Measurements from ENCODE around the gene WDR87. TPM values are rescaled to one million over a fixed set of nuclear protein-coding genes. Genes with fewer than 3 reads are reported as not detected.
A peak's percentile ranks its signal among the peaks of the same experiment; 100 is the strongest.

The WDR87 gene
- total RNA-seq, 1 experiment from 2014 or later = not detected

GRCh38 chr19:37935341-37935740 is 28.9 kb upstream of the WDR87 start:
- no peak for DNase-seq (ENCODE audit: unreplicated experiment)
- no TSS peak for BruUV-seq (replicated peaks)
- POLR2A ChIA-PET = no interaction called here
- Mint-ChIP-seq H3K9me3 (ENCODE audit: unreplicated experiment) (no peaks in the 10 kb centered on the region), H3K4me1 (ENCODE audit: insufficient read depth, unreplicated experiment) (peaks cover 30% of the 10 kb centered on the region), H3K36me3 (ENCODE audit: insufficient read depth, unreplicated experiment) (peaks cover 7% of the 10 kb centered on the region), H3K27ac (ENCODE audit: low read depth, unreplicated experiment) (no peak overlapping the region), H3K27me3 (ENCODE audit: insufficient read depth, unreplicated experiment) (no peaks in the 10 kb centered on the region), H3K4me3 (ENCODE audit: unreplicated experiment) (no peak overlapping the region)
- CTCF ChIA-PET = no interaction called here
- TF ChIP-seq, protein P1, sequence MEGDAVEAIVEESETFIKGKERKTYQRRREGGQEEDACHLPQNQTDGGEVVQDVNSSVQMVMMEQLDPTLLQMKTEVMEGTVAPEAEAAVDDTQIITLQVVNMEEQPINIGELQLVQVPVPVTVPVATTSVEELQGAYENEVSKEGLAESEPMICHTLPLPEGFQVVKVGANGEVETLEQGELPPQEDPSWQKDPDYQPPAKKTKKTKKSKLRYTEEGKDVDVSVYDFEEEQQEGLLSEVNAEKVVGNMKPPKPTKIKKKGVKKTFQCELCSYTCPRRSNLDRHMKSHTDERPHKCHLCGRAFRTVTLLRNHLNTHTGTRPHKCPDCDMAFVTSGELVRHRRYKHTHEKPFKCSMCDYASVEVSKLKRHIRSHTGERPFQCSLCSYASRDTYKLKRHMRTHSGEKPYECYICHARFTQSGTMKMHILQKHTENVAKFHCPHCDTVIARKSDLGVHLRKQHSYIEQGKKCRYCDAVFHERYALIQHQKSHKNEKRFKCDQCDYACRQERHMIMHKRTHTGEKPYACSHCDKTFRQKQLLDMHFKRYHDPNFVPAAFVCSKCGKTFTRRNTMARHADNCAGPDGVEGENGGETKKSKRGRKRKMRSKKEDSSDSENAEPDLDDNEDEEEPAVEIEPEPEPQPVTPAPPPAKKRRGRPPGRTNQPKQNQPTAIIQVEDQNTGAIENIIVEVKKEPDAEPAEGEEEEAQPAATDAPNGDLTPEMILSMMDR (IDR thresholded peaks at IDR 0.05; ENCODE audit: unreplicated experiment) = no peak
- intact Hi-C loops (cut with micrococcal nuclease) = loop anchor here (10.0 kb wide), 1 partner anchor 59 kb away; no protein-coding TSS in a partner anchor

DNA sequence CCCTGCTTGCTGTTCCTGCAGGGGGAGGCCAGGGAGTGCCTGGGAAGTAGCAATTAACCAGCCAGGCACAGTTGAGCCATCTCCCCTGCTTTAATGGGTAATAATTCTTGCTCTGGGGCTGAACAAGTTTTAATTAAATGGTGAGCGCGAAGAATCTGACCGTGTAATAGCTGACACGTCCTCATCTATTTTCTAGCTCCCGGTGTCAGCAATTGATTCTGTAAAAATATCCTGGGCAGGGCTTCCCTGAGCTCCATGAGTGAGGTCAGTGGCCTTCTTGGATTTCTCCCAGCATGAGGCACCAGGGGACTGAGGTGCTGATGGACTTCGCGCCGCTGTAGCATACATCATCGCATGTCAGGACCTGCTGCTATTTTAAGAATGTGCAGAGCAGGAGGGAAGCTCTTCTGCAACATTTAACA is 27.6 kb upstream of the WDR87 start:
- CTCF ChIA-PET = interaction anchor here (0.6 to 2.9 kb wide), 4 partner anchors 7 to 26 kb away, joined by 3 to 18 read pairs (median 4); partner anchors contain the start of genes SIPA1L3 and WDR87
- Mint-ChIP-seq H3K27ac (ENCODE audit: low read depth, unreplicated experiment) (peak overlapping the region; percentile 94), H3K27me3 (ENCODE audit: insufficient read depth, unreplicated experiment) (no peaks in the 10 kb centered on the region), H3K36me3 (ENCODE audit: insufficient read depth, unreplicated experiment) (peaks cover 7% of the 10 kb centered on the region), H3K4me1 (ENCODE audit: insufficient read depth, unreplicated experiment) (peaks cover 30% of the 10 kb centered on the region), H3K9me3 (ENCODE audit: unreplicated experiment) (no peaks in the 10 kb centered on the region), H3K4me3 (ENCODE audit: unreplicated experiment) (peak overlapping the region; percentile 75)
- BruUV-seq (replicated peaks) = no TSS peak
- POLR2A ChIA-PET = interaction anchor here (0.9 to 4.3 kb wide), 8 partner anchors 11 to 441 kb away, joined by 3 to 48 read pairs (median 5); partner anchors contain the start of genes PSMD8, SIPA1L3 and WDR87
- intact Hi-C loops (cut with micrococcal nuclease) = loop anchor here (1.0 to 10.0 kb wide), 2 partner anchors 27 to 61 kb away; partner anchors contain the start of gene SIPA1L3
- TF ChIP-seq, protein P1 (IDR thresholded peaks at IDR 0.05; ENCODE audit: unreplicated experiment) = no peak
- DNase-seq (ENCODE audit: unreplicated experiment) = peak; percentile 57

DNA sequence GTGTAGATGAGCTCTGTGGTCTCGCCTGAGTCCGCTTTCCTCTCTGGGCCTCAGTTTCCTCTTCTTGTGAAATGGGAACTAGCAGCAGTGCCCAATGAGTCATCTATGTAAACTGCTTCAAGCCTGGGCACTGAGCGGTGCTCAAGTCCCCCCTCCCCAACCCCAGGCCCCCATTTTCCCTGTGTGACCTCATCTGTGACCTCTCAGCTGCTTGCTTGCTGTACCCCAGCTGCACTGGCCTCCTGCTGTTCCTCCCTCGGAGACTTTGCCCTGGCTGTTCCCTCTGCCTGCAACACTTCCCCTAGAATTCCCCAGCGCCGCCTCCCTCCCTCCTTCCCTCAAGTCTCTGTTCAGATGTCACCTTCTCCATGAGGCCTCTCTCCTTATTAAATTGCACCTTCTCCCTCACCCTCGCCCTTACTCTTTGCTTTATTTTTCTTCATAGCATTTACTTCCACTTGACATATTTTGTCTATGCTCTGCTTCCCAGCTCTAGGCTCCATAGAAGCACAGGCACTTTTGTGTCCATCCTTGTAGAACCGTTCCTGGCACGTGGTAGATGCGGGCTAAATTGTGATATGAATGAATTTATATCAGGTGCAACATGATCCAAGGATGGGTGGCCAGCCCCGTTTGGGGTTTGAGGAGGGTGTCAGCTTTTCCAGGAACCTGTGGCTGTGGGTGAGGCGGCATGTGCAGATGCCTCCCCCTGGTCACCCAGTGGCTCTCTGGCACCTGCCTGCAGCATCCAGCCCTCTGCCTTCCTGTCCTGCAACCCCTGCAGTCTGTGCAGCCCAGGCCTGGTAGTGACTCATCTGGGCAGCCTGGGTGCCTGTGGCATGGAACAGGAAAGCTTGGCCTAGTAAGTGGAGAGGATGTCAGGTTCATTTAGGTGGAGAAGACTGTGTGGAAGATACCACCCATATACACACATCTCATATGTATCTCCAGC is 26.9 kb upstream of the WDR87 start:
- H3K4me1 Mint-ChIP-seq (ENCODE audit: insufficient read depth, unreplicated experiment) = peaks cover 30% of the 10 kb centered on the region
- ChIA-PET CTCF (interaction anchor here (0.6 to 3.3 kb wide), 12 partner anchors 8 to 292 kb away, joined by 3 to 18 read pairs (median 4); partner anchors contain the start of genes SIPA1L3 and WDR87), POLR2A (interaction anchor here (0.7 to 4.3 kb wide), 14 partner anchors 12 to 441 kb away, joined by 3 to 48 read pairs (median 5); partner anchors contain the start of genes C19orf33, PSMD8, SIPA1L3 and WDR87)
- DNase-seq (ENCODE audit: unreplicated experiment) = peak; percentile 77
- H3K36me3 Mint-ChIP-seq (ENCODE audit: insufficient read depth, unreplicated experiment) = peaks cover 7% of the 10 kb centered on the region
- no peaks in the 10 kb centered on the region for H3K27me3 Mint-ChIP-seq (ENCODE audit: insufficient read depth, unreplicated experiment)
- peak overlapping the region; percentile 94 for H3K27ac Mint-ChIP-seq (ENCODE audit: low read depth, unreplicated experiment)
- no peaks in the 10 kb centered on the region for H3K9me3 Mint-ChIP-seq (ENCODE audit: unreplicated experiment)
- H3K4me3 Mint-ChIP-seq (ENCODE audit: unreplicated experiment) = peak overlapping the region; percentile 75
- BruUV-seq (replicated peaks) = TSS peak; percentile 18
- TF ChIP-seq, protein P1 (IDR thresholded peaks at IDR 0.05; ENCODE audit: unreplicated experiment) = no peak
- intact Hi-C loops (cut with micrococcal nuclease) = loop anchor here (1.0 to 10.0 kb wide), 2 partner anchors 26 to 62 kb away; partner anchors contain the start of gene SIPA1L3

All from MCF 10A (cell line).